ENCODE results near the gene VAV1. TPM values are rescaled to one million over a fixed set of nuclear protein-coding genes. Genes with fewer than 3 reads are reported as not detected.

The VAV1 gene
- total RNA-seq, 1 experiment from 2014 or later = 0.05 TPM

DNA sequence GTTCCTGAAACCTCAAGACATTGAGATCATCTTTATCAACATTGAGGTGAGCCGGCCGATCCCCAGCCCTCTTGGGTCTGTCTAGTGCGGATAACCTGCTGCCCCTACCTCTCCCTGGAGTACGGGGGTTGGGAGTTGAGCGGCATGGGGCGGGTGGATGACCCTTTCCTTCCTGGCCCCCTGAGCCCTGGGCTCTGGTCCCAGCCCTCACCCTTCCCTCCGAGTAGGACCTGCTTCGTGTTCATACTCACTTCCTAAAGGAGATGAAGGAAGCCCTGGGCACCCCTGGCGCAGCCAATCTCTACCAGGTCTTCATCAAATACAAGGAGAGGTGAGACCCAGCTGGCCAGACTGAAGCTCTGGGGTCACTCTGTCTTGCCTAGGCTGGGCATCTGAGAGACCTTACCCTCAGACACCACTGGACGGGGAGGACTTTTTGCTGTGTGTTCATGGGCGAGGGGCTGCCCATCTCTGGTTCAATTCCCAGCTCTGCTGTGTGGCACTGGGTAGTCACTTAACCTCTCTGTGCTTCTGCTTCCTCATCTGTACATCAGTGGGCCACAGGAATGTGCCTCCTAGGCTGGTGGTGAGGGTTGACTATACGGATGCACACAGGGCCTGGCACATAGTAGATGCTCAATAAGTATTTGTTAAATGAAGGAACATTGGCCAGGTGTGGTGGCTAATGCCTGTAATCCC, 52.7 kb downstream of the VAV1 start:
- in situ Hi-C loops (cut with HindIII; ENCODE audit: low pct_unique_long_range_greater_than_20kb, low sequenced_read_pairs) (no loop called here), intact Hi-C loops (cut with micrococcal nuclease; ENCODE audit: unreplicated experiment) (no loop called here)
- H3K36me3 ChIP-seq (ENCODE audit: control insufficient read depth, insufficient read depth, low read length) = no peaks in the 10 kb centered on the region
- H3K4me3 ChIP-seq (ENCODE audit: low read depth in 2 of 2, low read length in 2 of 2) = no peak overlapping the region
- no peaks in the 10 kb centered on the region for H3K9me3 ChIP-seq (ENCODE audit: control insufficient read depth, insufficient read depth, low read depth, low read length)
- no peak for DNase-seq (ENCODE audit: low read depth, low spot score)
- H3K4me1 ChIP-seq (ENCODE audit: control insufficient read depth, insufficient read depth, low read length) = no peaks in the 10 kb centered on the region
- H3K27me3 ChIP-seq (ENCODE audit: control insufficient read depth, insufficient read depth, low read length) = no peaks in the 10 kb centered on the region
- H3K27ac ChIP-seq (ENCODE audit: low read length) = no peak overlapping the region
- CTCF ChIA-PET = no interaction called here
- TF ChIP-seq, protein P1, sequence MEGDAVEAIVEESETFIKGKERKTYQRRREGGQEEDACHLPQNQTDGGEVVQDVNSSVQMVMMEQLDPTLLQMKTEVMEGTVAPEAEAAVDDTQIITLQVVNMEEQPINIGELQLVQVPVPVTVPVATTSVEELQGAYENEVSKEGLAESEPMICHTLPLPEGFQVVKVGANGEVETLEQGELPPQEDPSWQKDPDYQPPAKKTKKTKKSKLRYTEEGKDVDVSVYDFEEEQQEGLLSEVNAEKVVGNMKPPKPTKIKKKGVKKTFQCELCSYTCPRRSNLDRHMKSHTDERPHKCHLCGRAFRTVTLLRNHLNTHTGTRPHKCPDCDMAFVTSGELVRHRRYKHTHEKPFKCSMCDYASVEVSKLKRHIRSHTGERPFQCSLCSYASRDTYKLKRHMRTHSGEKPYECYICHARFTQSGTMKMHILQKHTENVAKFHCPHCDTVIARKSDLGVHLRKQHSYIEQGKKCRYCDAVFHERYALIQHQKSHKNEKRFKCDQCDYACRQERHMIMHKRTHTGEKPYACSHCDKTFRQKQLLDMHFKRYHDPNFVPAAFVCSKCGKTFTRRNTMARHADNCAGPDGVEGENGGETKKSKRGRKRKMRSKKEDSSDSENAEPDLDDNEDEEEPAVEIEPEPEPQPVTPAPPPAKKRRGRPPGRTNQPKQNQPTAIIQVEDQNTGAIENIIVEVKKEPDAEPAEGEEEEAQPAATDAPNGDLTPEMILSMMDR (IDR thresholded peaks at IDR 0.05) = no peak
- no peak for TF ChIP-seq SIN3A (IDR thresholded peaks at IDR 0.05; ENCODE audit: borderline replicate concordance, insufficient read depth, low read depth, low read length)
- no peak for TF ChIP-seq POLR2AphosphoS5 (IDR thresholded peaks at IDR 0.05; ENCODE audit: low read depth, low read length)
- TF ChIP-seq, protein P2, sequence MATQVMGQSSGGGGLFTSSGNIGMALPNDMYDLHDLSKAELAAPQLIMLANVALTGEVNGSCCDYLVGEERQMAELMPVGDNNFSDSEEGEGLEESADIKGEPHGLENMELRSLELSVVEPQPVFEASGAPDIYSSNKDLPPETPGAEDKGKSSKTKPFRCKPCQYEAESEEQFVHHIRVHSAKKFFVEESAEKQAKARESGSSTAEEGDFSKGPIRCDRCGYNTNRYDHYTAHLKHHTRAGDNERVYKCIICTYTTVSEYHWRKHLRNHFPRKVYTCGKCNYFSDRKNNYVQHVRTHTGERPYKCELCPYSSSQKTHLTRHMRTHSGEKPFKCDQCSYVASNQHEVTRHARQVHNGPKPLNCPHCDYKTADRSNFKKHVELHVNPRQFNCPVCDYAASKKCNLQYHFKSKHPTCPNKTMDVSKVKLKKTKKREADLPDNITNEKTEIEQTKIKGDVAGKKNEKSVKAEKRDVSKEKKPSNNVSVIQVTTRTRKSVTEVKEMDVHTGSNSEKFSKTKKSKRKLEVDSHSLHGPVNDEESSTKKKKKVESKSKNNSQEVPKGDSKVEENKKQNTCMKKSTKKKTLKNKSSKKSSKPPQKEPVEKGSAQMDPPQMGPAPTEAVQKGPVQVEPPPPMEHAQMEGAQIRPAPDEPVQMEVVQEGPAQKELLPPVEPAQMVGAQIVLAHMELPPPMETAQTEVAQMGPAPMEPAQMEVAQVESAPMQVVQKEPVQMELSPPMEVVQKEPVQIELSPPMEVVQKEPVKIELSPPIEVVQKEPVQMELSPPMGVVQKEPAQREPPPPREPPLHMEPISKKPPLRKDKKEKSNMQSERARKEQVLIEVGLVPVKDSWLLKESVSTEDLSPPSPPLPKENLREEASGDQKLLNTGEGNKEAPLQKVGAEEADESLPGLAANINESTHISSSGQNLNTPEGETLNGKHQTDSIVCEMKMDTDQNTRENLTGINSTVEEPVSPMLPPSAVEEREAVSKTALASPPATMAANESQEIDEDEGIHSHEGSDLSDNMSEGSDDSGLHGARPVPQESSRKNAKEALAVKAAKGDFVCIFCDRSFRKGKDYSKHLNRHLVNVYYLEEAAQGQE (IDR thresholded peaks at IDR 0.05; ENCODE audit: insufficient read depth in 1 of 2, low read depth in 2 of 2, low read length in 1 of 2) = no peak
- TF ChIP-seq TCF7L2 (IDR thresholded peaks at IDR 0.05; ENCODE audit: low read depth, low read length) = no peak
- no peak for ATAC-seq
- POLR2A ChIA-PET = no interaction called here
- BruUV-seq (replicated peaks) = no TSS peak

DNA sequence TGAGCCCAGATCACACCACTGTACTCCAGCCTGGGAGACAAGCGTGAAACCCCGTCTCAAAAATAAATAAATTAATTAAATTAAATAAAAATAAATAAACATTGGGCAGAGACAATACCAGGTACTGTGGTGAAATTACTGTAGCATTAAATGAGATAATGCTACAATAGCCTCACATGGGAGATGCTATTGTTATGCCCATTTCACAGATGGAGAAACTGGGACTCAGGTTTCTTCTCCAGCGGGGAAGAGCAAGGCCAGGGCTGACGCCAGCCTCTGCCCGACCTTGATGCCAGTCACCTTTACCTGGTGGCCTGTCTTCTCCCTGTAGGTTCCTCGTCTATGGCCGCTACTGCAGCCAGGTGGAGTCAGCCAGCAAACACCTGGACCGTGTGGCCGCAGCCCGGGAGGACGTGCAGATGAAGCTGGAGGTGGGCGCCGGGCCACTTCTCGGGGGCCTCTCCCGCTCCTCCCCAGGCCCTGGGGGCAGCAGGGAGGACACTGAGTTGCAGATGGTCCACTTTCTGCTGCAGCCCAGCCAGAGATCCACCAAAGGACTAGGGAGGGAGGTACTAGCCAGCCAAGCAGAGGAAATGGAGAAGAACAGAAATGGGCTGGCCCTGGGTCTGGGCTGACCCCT, 53.9 kb downstream of the VAV1 start:
- H3K36me3 ChIP-seq (ENCODE audit: control insufficient read depth, insufficient read depth, low read length) = no peaks in the 10 kb centered on the region
- in situ Hi-C loops (cut with HindIII; ENCODE audit: low pct_unique_long_range_greater_than_20kb, low sequenced_read_pairs) (no loop called here), intact Hi-C loops (cut with micrococcal nuclease; ENCODE audit: unreplicated experiment) (no loop called here)
- H3K9me3 ChIP-seq (ENCODE audit: control insufficient read depth, insufficient read depth, low read depth, low read length) = no peaks in the 10 kb centered on the region
- no TSS peak for BruUV-seq (replicated peaks)
- POLR2A ChIA-PET = no interaction called here
- no peaks in the 10 kb centered on the region for H3K27me3 ChIP-seq (ENCODE audit: control insufficient read depth, insufficient read depth, low read length)
- ATAC-seq (no peak), DNase-seq (ENCODE audit: low read depth, low spot score) (no peak)
- no peak overlapping the region for H3K27ac ChIP-seq (ENCODE audit: low read length)
- TF ChIP-seq TCF7L2 (IDR thresholded peaks at IDR 0.05; ENCODE audit: low read depth, low read length) = no peak
- TF ChIP-seq, protein P2 (IDR thresholded peaks at IDR 0.05; ENCODE audit: insufficient read depth in 1 of 2, low read depth in 2 of 2, low read length in 1 of 2) = no peak
- no peaks in the 10 kb centered on the region for H3K4me1 ChIP-seq (ENCODE audit: control insufficient read depth, insufficient read depth, low read length)
- no peak overlapping the region for H3K4me3 ChIP-seq (ENCODE audit: low read depth in 2 of 2, low read length in 2 of 2)
- CTCF ChIA-PET = no interaction called here
